K562 (cell line): ENCODE results near the gene PARP4. TPM values are rescaled to one million over a fixed set of nuclear protein-coding genes. Genes with fewer than 3 reads are reported as not detected.
"Not testable (repeated sequence)": the region's sequence is repeated elsewhere in the genome, so short reads cannot be mapped to it uniquely, and the experiment has no call there.

Experiments
- ATAC-seq: fragments of 200-7000 bp; cut with Tn5 transposase; 3 replicates; pipeline ENCODE4 v1.9.1; 2020; ENCODE audit warnings: moderate library complexity
- BruUV-seq: library from RNA; stranded (reverse); fragments of 400-500 nt; replicated peaks from 2 replicates; lab custom pipeline; 2021; lab: Mats Ljungman, UMichigan
- CTCF ChIA-PET: fragments of 300-600 bp; formaldehyde crosslinking; extraction: SDS; loops from one replicate; lab custom pipeline; 2021; ENCODE audit warnings: low intra/inter-chr PET ratio; lab: Yijun Ruan, JAX
- POLR2A ChIA-PET: fragments of 300-600, 350-650 bp; sonication (Branson Sonifier 250); formaldehyde crosslinking; extraction: SDS; loops from one replicate; lab custom pipeline; 2021; ENCODE audit warnings: antibody characterized with exemption, inconsistent platforms; lab: Yijun Ruan, JAX
- DNase-seq, 4 experiments: peaks; one replicate each; pipeline versions ENCODE4 v3.0.0 to v3.0.0-alpha.2; 2011 to 2018; ENCODE audit warnings: low spot score in 3 of 4, mixed read lengths in 3 of 4; ENCODE audit errors: extremely low read depth in 1 of 4
- FAIRE-seq: peaks from 2 replicates; lab custom pipeline; 2011; peaks lifted over from hg19 to GRCh38; lab: Jason Lieb, UNC
- H2AFZ ChIP-seq: 2 replicates; pipeline ENCODE4 v1.6.0; 2011; ENCODE audit warnings: low read depth, low read length, control low read depth, inconsistent platforms
- H3K27ac ChIP-seq: fragments of 200-600 bp; 3 replicates; pipeline ENCODE4 v1.8.0; 2011; ENCODE audit warnings: low read depth, mild to moderate bottlenecking, control low read depth, inconsistent platforms, low read length, moderate library complexity, mixed read lengths; ENCODE audit errors: extremely low read depth
- H3K27me3 ChIP-seq, 2 experiments: fragments of 300-600 bp in 1 of 2; 2 replicates in 1 of 2; 3 replicates in 1 of 2; pipeline versions ENCODE4 v1.6.0 to v1.8.0; 2011; ENCODE audit warnings: inconsistent platforms in 2 of 2, low read length in 2 of 2, mild to moderate bottlenecking in 1 of 2, mixed read lengths in 1 of 2, moderate library complexity in 1 of 2; ENCODE audit not compliant: control insufficient read depth in 2 of 2, insufficient read depth in 2 of 2
- H3K36me3 ChIP-seq: fragments of 300-600 bp; 3 replicates; pipeline ENCODE4 v1.8.0; 2011; ENCODE audit warnings: mild to moderate bottlenecking, low read length, inconsistent platforms; ENCODE audit not compliant: control insufficient read depth, insufficient read depth
- H3K4me1 ChIP-seq, 2 experiments: fragments of 200-600 bp in 1 of 2; replicated peaks in 1 of 2; 2 replicates in 1 of 2; 3 replicates in 1 of 2; pipeline versions ENCODE4 v1.5.1 to v1.8.0; 2011; ENCODE audit warnings: inconsistent platforms in 2 of 2, low read length in 2 of 2, mild to moderate bottlenecking in 1 of 2, mixed read lengths in 1 of 2, moderate library complexity in 1 of 2; ENCODE audit not compliant: control insufficient read depth in 2 of 2, insufficient read depth in 2 of 2
- H3K4me2 ChIP-seq: 2 replicates; pipeline ENCODE4 v1.6.1; 2011; ENCODE audit warnings: low read length, control low read depth, inconsistent platforms, mixed read lengths; ENCODE audit not compliant: insufficient read depth
- H3K4me3 ChIP-seq: fragments of 200-600 bp; sonication (generic), shearing (Covaris generic); 2 replicates; pipeline ENCODE4 v1.5.1; 2016; ENCODE audit warnings: control low read depth, inconsistent platforms
- H3K79me2 ChIP-seq: fragments of 200-600 bp; 3 replicates; pipeline ENCODE4 v1.8.0; 2011; ENCODE audit warnings: low read length, inconsistent platforms; ENCODE audit not compliant: control insufficient read depth, insufficient read depth
- H3K9ac ChIP-seq, 2 experiments: 2 replicates each; pipeline versions ENCODE4 v1.6.0 to v1.6.1; 2011; ENCODE audit warnings: low read depth in 2 of 2, low read length in 2 of 2, control low read depth in 1 of 2, inconsistent platforms in 1 of 2, mild to moderate bottlenecking in 1 of 2, mixed read lengths in 1 of 2; ENCODE audit not compliant: insufficient read depth in 1 of 2
- H3K9me1 ChIP-seq: one replicate; pipeline ENCODE4 v1.6.0; 2011; ENCODE audit warnings: inconsistent platforms, mild to moderate bottlenecking, low read length, moderate library complexity; ENCODE audit not compliant: control insufficient read depth, insufficient read depth
- H3K9me3 ChIP-seq: replicated peaks from 2 replicates; pipeline ENCODE4 v1.5.1; 2011; ENCODE audit warnings: low read depth, low read length, inconsistent platforms; ENCODE audit not compliant: control insufficient read depth, insufficient read depth
- H4K20me1 ChIP-seq: replicated peaks from 2 replicates; pipeline ENCODE4 v1.6.1; 2011; ENCODE audit warnings: low read length, inconsistent platforms, mixed read lengths; ENCODE audit not compliant: control insufficient read depth, insufficient read depth
- HDAC1 ChIP-seq, 2 experiments: fragments of 450-650 bp; IDR thresholded peaks; 2 replicates each; pipeline ENCODE4 v1.6.1; 2016 to 2017; ENCODE audit warnings: inconsistent platforms in 1 of 2, mild to moderate bottlenecking in 1 of 2, moderate library complexity in 1 of 2
- HDAC2 ChIP-seq: fragments of 450-650 bp; IDR thresholded peaks from 2 replicates; pipeline ENCODE4 v1.6.1; 2016; ENCODE audit warnings: mild to moderate bottlenecking
- KLF10 ChIP-seq: fragments of 250-450 bp; sonication (Bioruptor Pico); IDR thresholded peaks from 2 replicates; pipeline ENCODE4 v1.6.1; 2021; ENCODE audit warnings: matching md5 sums
- PBX2 ChIP-seq, 2 experiments: IDR thresholded peaks in 1 of 2; conservative IDR thresholded peaks in 1 of 2; 2 replicates each; pipeline ENCODE4 v1.6.1; 2016; ENCODE audit warnings: low read depth in 2 of 2, mild to moderate bottlenecking in 1 of 2, missing compliant biosample characterization in 1 of 2, missing genetic modification characterization in 1 of 2, moderate library complexity in 1 of 2
- PHB ChIP-seq: fragments of 250-450 bp; sonication (Bioruptor Pico); IDR thresholded peaks from 2 replicates; pipeline ENCODE4 v1.5.0; 2021
- TEAD4 ChIP-seq, 2 experiments: sonication (generic) in 1 of 2; formaldehyde crosslinking in 1 of 2; IDR thresholded peaks; 2 replicates each; pipeline versions ENCODE4 v1.6.1 to v1.8.0; 2012 to 2022; ENCODE audit warnings: borderline replicate concordance in 1 of 2, inconsistent platforms in 1 of 2, low read length in 1 of 2, mild to moderate bottlenecking in 1 of 2, missing genetic modification reagents in 1 of 2
- U2AF1 ChIP-seq: fragments of 200-400 bp; formaldehyde crosslinking; optimal IDR thresholded peaks from 2 replicates; pipeline ENCODE3; 2017; ENCODE audit warnings: mild to moderate bottlenecking, low read depth, low read length, moderate library complexity
- ZNF609 ChIP-seq: sonication (generic); formaldehyde crosslinking; IDR thresholded peaks from 2 replicates; pipeline ENCODE4 v1.8.1; 2023; ENCODE audit warnings: missing genetic modification reagents, mild to moderate bottlenecking, borderline replicate concordance
- WGBS: fragments of 100-300 bp; shearing (Covaris generic); methylation state at CpG from one replicate; pipeline ENCODE4 v1.1.6; 2016; ENCODE audit warnings: low coverage, mixed read lengths; ENCODE audit not compliant: insufficient coverage; ENCODE audit errors: missing lambda C conversion rate; 5-methylcytosine and 5-hydroxymethylcytosine counted together
- in situ Hi-C: fragments of 300-500 bp; cut with MboI; formaldehyde crosslinking; loops from 4 replicates; pipeline ENCODE4 v1.15.0; 2018; ENCODE audit warnings: inconsistent platforms, mixed read lengths
- intact Hi-C: fragments of 100-400 bp; cut with micrococcal nuclease; formaldehyde crosslinking; loops from 2 replicates; pipeline ENCODE4 v1.14.2; 2022
- polyA plus RNA-seq, 8 experiments: library from polyadenylated mRNA; depleted of rRNA in 4 of 8; stranded (reverse) in 5 of 8; unstranded in 3 of 8; fragments of >200 nt; fragmentation: Nextera tagmentation in 2 of 8; fragmentation: Illumina TruSeq in 1 of 8; extraction: Ambion mirVana in 2 of 8; extraction: Trizol in 1 of 8; gene quantifications; 2 replicates each; pipeline versions ENCODE4 v1.2.1 to v1.2.3, GENCODE V29; 2011 to 2014; ENCODE audit warnings: inconsistent platforms in 1 of 8, missing spikeins in 1 of 8
- total RNA-seq, 7 experiments: library from RNA; depleted of rRNA in 6 of 7; stranded (reverse); fragments of >200 nt in 6 of 7; fragmentation: Illumina TruSeq in 2 of 7; extraction: Trizol in 2 of 7; gene quantifications; 2 replicates each; pipeline versions ENCODE4 v1.2.1 to v1.2.3, GENCODE V29; 2011 to 2021; ENCODE audit warnings: low replicate concordance in 1 of 7

The PARP4 gene
- total and polyA plus RNA-seq, 9 of the 15 experiments (the other 6 are each of a cell fraction or from before 2014, with no cell fraction given) = 6.3 to 26.3 (median 18.8) TPM

- TF ChIP-seq TEAD4 (IDR thresholded peaks at IDR 0.05; ENCODE audit: low read length) (no peak), TEAD4 (CRISPR knock-in tag; IDR thresholded peaks at IDR 0.05; ENCODE audit: borderline replicate concordance) (no peak), HDAC1 (IDR thresholded peaks at IDR 0.05) (peak in 1 of 2 experiments; percentile 57; a peak in 1 of 4 replicates), KLF10 (CRISPR knock-in tag) (no peak), PBX2 (CRISPR knock-in tag; IDR thresholded peaks at IDR 0.05; ENCODE audit: low read depth) (no peak), PBX2 (tag; conservative IDR thresholded peaks at IDR 0.05; ENCODE audit: low read depth) (no peak), ZNF609 (CRISPR knock-in tag) (no peak), PHB (no peak), HDAC2 (no peak), U2AF1 (no peak)
Measured at GRCh38 chr13:24512197-24512907, at the start of gene PARP4 (continued).

- H2AFZ ChIP-seq, ATAC-seq, H3K9me1 ChIP-seq, H3K4me2 ChIP-seq, H4K20me1 ChIP-seq, FAIRE-seq, H3K4me3 ChIP-seq, in situ Hi-C loops, H3K27me3 ChIP-seq, H3K4me1 ChIP-seq, H3K9ac ChIP-seq, CTCF ChIA-PET, intact Hi-C loops, H3K27ac ChIP-seq, H3K79me2 ChIP-seq, POLR2A ChIA-PET, BruUV-seq, H3K9me3 ChIP-seq, H3K36me3 ChIP-seq, DNase-seq: not testable (repeated sequence)
- WGBS = 60% methylated on average over 9 of the region's 34 CpGs
Measured at GRCh38 chr13:24560579-24561187, 48.1 kb upstream of the PARP4 start.
